SK-MEL-5 (cell line): ENCODE data around the gene SERPINB3. TPM values are rescaled to one million over a fixed set of nuclear protein-coding genes. Genes with fewer than 3 reads are reported as not detected.

Experiments used
- total RNA-seq: library from RNA; depleted of rRNA; stranded (reverse); fragments of >200 nt; shearing (Covaris generic); gene quantifications from 2 replicates; pipeline ENCODE4 v1.2.3, GENCODE V29; 2014; rRNA removed

SERPINB3 gene
- total RNA-seq, 1 experiment from 2014 or later = not detected

Other genes with a start within 250 kb of the SERPINB3 start
- 51.0 and 51.4 TPM in 2 replicates for gene VPS4B, start 239.4 kb downstream of the SERPINB3 start, total RNA-seq
- gene SERPINB5, start 184.9 kb downstream of the SERPINB3 start, total RNA-seq = not detected in 2 replicates
- not detected in 2 replicates for gene SERPINB12, start 119.5 kb downstream of the SERPINB3 start, total RNA-seq
- gene SERPINB13, start 74.5 kb downstream of the SERPINB3 start, total RNA-seq = not detected in 2 replicates
- not detected in 2 replicates for gene SERPINB4, start 17.6 kb downstream of the SERPINB3 start, total RNA-seq
- gene SERPINB11, start 41.1 kb upstream of the SERPINB3 start, total RNA-seq = not detected in 2 replicates
- 0.21 and 0.59 TPM in 2 replicates for gene SERPINB7, start 113.5 kb upstream of the SERPINB3 start, total RNA-seq
- 0.35 TPM in 1 of 2 replicates, not detected in the other for gene SERPINB2, start 225.8 kb upstream of the SERPINB3 start, total RNA-seq
- 1.2 TPM in 1 of 2 replicates, not detected in the other for gene SERPINB10, start 246.1 kb upstream of the SERPINB3 start, total RNA-seq